VCaP (cell line): ENCODE measurements around the gene ANK3.

Experiments
- H3K27ac ChIP-seq: fragments of 450-650 bp; 2 replicates; pipeline ENCODE4 v1.5.1; 2017
- TF ChIP-seq, protein P1 (sequence below): fragments of 450-650 bp; conservative IDR thresholded peaks from 2 replicates; pipeline ENCODE4 v1.5.1; 2017; ENCODE audit warnings: mild to moderate bottlenecking, moderate library complexity

ANK3 gene

DNA sequence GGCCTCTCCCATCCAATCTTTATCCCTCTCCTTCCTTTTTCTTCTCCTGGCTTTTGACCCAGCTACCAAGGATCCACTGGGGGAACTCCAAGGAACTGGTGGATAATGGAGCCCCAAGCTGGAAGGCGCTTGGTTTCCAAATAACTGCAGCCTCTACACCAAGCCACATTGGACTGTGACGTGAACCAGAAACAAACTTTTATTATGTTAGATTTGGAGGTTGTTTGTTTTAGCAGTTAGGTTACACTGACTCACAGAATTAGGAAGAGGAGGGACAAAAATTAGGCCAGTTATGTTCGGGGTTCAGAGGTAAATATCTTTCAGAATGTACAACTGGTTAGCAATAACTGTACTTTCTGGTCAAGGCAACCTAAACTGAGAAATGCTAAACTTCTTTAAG lies 21.3 kb upstream of the ANK3 start:
- TF ChIP-seq, protein P1, sequence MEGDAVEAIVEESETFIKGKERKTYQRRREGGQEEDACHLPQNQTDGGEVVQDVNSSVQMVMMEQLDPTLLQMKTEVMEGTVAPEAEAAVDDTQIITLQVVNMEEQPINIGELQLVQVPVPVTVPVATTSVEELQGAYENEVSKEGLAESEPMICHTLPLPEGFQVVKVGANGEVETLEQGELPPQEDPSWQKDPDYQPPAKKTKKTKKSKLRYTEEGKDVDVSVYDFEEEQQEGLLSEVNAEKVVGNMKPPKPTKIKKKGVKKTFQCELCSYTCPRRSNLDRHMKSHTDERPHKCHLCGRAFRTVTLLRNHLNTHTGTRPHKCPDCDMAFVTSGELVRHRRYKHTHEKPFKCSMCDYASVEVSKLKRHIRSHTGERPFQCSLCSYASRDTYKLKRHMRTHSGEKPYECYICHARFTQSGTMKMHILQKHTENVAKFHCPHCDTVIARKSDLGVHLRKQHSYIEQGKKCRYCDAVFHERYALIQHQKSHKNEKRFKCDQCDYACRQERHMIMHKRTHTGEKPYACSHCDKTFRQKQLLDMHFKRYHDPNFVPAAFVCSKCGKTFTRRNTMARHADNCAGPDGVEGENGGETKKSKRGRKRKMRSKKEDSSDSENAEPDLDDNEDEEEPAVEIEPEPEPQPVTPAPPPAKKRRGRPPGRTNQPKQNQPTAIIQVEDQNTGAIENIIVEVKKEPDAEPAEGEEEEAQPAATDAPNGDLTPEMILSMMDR, result no peak
- no peak overlapping the region for H3K27ac ChIP-seq

GRCh38 chr10:60409202-60409601 lies 19.5 kb upstream of the ANK3 start:
- TF ChIP-seq, protein P1, result no peak
- no peak overlapping the region for H3K27ac ChIP-seq

GRCh38 chr10:60406182-60406581 lies 16.5 kb upstream of the ANK3 start:
- TF ChIP-seq, protein P1, result no peak
- no peak overlapping the region for H3K27ac ChIP-seq

- TF ChIP-seq, protein P1, result no peak
- H3K27ac ChIP-seq, result no peak overlapping the region
Observed at GRCh38 chr10:60405172-60405571, 15.5 kb upstream of the ANK3 start.

DNA sequence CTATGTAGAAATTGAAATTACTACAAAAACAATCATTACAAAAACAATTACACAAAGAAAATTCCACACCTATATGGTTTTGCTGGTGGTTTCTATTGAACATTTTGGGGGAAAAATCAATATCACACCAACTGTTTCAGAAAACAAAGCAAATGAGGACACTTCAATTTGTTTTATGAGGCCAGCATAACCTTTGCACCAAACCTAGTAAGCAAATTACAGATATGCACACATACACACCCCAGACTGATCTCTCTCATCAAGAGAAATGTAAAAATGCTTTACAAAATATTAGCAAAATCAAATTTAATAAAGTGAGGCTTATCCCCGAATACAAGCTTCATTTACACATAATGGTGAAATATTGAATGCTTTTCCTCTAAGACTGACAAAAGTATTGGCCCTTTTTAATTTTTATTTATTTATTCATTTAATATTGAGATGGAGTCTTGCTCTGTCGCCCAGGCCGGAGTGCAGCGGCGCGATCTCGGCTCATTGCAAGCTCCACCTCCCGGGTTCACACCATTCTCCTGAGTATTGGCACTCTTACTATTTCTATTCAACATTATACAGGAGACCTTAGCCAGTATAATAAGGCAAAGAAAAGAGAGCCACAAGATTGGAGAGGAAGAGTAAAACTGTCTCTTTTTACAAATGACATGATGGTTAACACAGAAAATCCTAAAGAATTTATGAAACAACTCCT lies 13.6 kb upstream of the ANK3 start:
- H3K27ac ChIP-seq, result no peak overlapping the region
- TF ChIP-seq, protein P1, result no peak

GRCh38 chr10:60400366-60400765 lies 10.7 kb upstream of the ANK3 start:
- no peak overlapping the region for H3K27ac ChIP-seq
- TF ChIP-seq, protein P1, result no peak

GRCh38 chr10:60399328-60399727 lies 9.7 kb upstream of the ANK3 start:
- TF ChIP-seq, protein P1, result no peak
- no peak overlapping the region for H3K27ac ChIP-seq
